Body of pancreas (tissue), 4 donors: ENCODE results near the gene ALG1.

Source experiments
- POLR2A ChIP-seq, 3 donors: fragments of 450-650 bp; IDR thresholded peaks; one replicate each; pipeline ENCODE4 v1.6.1; 2016; ENCODE audit warnings: antibody characterized with exemption in 3 of 3, mild to moderate bottlenecking in 2 of 3
- TF ChIP-seq, protein P1 (sequence below), 7 experiments: fragments of 450-650 bp in 4 of 7; fragments of 200-600 bp in 3 of 7; sonication (generic) in 3 of 7; IDR thresholded peaks; one replicate each; pipeline ENCODE4 v1.5.1; 2016 to 2019; ENCODE audit warnings: antibody characterized with exemption in 7 of 7

DNA sequence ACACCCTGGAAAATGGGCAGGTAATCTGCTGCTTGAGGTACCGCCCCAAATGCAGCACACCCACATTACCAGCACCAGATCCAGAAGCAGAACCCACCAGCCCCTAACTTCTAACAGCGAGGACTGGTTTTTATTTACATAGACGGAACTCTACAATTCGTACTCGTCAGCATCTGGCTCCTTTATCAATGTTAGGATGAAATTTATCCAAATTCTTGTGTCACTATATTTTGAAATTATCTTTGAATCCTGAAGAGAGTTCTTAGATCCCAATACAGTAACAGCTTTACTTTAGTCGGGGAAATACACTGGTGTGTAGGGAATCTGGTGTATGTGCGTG lies 332 bp upstream of the ALG1 start:
- TF ChIP-seq, protein P1, sequence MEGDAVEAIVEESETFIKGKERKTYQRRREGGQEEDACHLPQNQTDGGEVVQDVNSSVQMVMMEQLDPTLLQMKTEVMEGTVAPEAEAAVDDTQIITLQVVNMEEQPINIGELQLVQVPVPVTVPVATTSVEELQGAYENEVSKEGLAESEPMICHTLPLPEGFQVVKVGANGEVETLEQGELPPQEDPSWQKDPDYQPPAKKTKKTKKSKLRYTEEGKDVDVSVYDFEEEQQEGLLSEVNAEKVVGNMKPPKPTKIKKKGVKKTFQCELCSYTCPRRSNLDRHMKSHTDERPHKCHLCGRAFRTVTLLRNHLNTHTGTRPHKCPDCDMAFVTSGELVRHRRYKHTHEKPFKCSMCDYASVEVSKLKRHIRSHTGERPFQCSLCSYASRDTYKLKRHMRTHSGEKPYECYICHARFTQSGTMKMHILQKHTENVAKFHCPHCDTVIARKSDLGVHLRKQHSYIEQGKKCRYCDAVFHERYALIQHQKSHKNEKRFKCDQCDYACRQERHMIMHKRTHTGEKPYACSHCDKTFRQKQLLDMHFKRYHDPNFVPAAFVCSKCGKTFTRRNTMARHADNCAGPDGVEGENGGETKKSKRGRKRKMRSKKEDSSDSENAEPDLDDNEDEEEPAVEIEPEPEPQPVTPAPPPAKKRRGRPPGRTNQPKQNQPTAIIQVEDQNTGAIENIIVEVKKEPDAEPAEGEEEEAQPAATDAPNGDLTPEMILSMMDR (IDR thresholded peaks at IDR 0.05) = no peak
- no peak for TF ChIP-seq POLR2A (IDR thresholded peaks at IDR 0.05)
